GM21360 (cell line): ENCODE measurements around the gene H6PD.

Experiments used
- ATAC-seq: cut with Tn5 transposase; IDR thresholded peaks from one replicate; pipeline ENCODE4 v1.9.1; 2021; ENCODE audit warnings: mild to moderate bottlenecking, moderate library complexity; ENCODE audit not compliant: unreplicated experiment

H6PD gene

GRCh38 chr1:9256332-9256731 lies 21.8 kb downstream of the H6PD start:
- no peak for ATAC-seq

GRCh38 chr1:9257851-9258250 lies 23.3 kb downstream of the H6PD start:
- no peak for ATAC-seq

- ATAC-seq: no peak
Measured at GRCh38 chr1:9258629-9259028, 24.1 kb downstream of the H6PD start.

GRCh38 chr1:9260059-9260766 lies 25.6 kb downstream of the H6PD start:
- no peak for ATAC-seq

- no peak for ATAC-seq
Measured at GRCh38 chr1:9261496-9261895, 26.9 kb downstream of the H6PD start.

GRCh38 chr1:9262096-9262986 lies 27.8 kb downstream of the H6PD start:
- no peak for ATAC-seq

- ATAC-seq: no peak
Measured at GRCh38 chr1:9263276-9263855, 28.8 kb downstream of the H6PD start.

- no peak for ATAC-seq
Measured at GRCh38 chr1:9263984-9264872, 29.7 kb downstream of the H6PD start.

GRCh38 chr1:9265037-9265436 lies 30.5 kb downstream of the H6PD start:
- ATAC-seq: no peak

- ATAC-seq: no peak
Measured at GRCh38 chr1:9265968-9266367, 31.4 kb downstream of the H6PD start.

- no peak for ATAC-seq
Measured at GRCh38 chr1:9267352-9267686, 32.7 kb downstream of the H6PD start.

GRCh38 chr1:9267827-9268581 lies 33.4 kb downstream of the H6PD start:
- no peak for ATAC-seq

- ATAC-seq: no peak
Measured at GRCh38 chr1:9269078-9269501, 34.5 kb downstream of the H6PD start.

- no peak for ATAC-seq
Measured at GRCh38 chr1:9269721-9270120, 35.1 kb downstream of the H6PD start.

GRCh38 chr1:9270290-9270883 lies 35.8 kb downstream of the H6PD start:
- no peak for ATAC-seq

GRCh38 chr1:9271283-9271682 lies 36.7 kb downstream of the H6PD start:
- ATAC-seq: no peak

GRCh38 chr1:9271861-9272595 lies 37.5 kb downstream of the H6PD start:
- ATAC-seq: no peak

- no peak for ATAC-seq
Measured at GRCh38 chr1:9273177-9273576, 38.6 kb downstream of the H6PD start.

- no peak for ATAC-seq
Measured at GRCh38 chr1:9275161-9275560, 40.6 kb downstream of the H6PD start.
